Erythroblast (primary cell): ENCODE data around the gene ANKRD18B.
A peak's percentile ranks its signal among the peaks of the same experiment; 100 is the strongest.
"Not testable (repeated sequence)": the region's sequence is repeated elsewhere in the genome, so short reads cannot be mapped to it uniquely, and the experiment has no call there.

Experiments used
- DNase-seq, 2 experiments: peaks; one replicate each; lab custom pipeline; 2025; lab: John Stamatoyannopoulos, UW
- GATA1 ChIP-seq: IDR thresholded peaks from 2 replicates; pipeline ENCODE4 v1.6.1; 2011; ENCODE audit warnings: low read depth, mild to moderate bottlenecking, control low read depth, low read length, moderate library complexity
- POLR2A ChIP-seq: IDR thresholded peaks from 2 replicates; pipeline ENCODE4 v1.6.1; 2011; ENCODE audit warnings: mild to moderate bottlenecking, low read length

The ANKRD18B gene

GRCh38 chr9:33596974-33597373 lies 72.9 kb downstream of the ANKRD18B start:
- DNase-seq = not testable (repeated sequence)

GRCh38 chr9:33597386-33597785 lies 73.3 kb downstream of the ANKRD18B start:
- peak; percentile 11 to 34 for DNase-seq

DNA sequence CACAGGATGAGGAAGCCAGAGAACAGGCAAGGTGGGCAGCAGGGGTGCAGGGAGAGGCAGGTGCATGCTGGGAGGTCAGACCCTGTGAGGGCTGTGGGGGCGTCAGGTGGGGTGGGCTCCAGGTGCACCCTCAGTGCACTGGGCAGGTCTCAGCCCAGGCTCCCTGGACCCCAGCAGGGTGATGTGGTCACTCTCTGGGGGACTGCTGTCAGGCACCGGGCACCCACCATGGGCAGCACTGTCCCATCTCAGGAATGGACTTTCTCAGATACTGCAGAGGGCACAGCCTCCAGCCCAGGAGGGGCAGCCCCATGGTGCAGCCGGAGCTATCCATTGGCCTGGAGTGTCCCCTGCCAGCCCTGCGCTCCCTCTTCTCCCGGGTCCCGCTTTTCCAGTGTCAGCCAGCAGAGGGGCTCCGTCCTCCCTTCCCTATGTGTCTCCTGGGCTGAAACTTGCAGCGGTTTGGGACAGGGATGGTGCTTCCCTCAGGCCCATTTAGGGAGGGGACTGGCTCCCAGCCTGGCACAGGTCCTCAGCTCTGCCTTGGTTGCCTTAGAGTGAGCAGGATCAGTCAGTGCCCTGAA lies 74.8 kb downstream of the ANKRD18B start:
- not testable (repeated sequence) for DNase-seq

DNA sequence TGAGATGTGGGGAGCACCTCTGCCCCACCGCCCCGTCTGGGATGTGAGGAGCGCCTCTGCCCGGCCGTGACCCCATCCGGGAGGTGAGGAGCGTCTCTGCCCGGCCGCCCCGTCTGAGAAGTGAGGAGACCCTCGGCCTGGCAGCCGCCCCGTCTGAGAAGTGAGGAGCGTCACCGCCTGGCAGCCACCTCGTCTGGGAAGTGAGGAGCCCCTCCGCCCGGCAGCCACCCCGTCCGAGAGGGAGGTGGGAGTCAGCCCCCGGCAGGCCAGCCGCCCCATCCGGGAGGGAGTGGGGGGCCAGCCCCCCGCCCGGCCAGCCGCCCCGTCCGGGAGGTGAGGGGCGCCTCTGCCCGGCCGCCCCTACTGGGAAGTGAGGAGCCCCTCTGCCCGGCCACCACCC lies 76.9 kb downstream of the ANKRD18B start:
- not testable (repeated sequence) for DNase-seq

DNA sequence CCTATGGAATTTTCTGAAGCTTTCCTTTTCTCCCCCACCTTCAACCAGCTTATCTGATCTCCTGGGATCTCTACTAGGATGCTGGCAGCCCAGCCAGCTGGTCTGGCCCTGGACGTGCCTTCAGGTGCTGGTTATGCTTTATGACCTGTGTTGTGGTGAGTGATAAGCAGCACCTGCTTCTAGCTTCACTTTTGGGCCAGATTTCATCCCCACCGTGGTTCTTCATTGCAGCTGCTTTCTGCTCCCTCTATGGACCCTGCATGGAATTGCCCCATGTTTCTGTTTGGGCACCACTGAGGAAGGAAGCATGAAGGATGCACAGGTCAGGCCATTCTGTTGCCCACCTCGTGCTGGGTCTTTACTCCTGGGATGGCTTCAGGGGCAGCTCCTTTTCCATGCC lies 80.2 kb downstream of the ANKRD18B start:
- DNase-seq = peak; percentile 21 to 39

DNA sequence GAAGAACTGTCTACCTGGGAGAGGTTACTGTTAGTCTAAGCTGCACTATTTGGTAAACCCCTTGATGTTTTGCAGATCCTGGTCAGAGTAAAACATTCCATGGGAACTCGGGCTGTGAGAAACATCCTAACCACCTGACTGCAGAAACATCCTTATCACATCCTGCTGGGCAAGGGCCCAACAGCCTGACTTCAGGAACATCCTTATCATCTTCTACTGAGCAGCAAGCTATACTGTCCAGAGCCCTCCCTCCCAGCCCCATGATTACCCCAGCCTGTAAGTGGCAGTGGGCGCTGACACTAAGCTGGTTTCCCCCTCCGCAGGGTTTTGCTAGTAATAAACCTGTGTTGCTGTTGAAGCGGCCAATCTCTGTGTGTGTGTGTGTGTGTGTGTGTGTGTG lies 80.9 kb downstream of the ANKRD18B start:
- DNase-seq = peak in 1 of 2 experiments; percentile 36

DNA sequence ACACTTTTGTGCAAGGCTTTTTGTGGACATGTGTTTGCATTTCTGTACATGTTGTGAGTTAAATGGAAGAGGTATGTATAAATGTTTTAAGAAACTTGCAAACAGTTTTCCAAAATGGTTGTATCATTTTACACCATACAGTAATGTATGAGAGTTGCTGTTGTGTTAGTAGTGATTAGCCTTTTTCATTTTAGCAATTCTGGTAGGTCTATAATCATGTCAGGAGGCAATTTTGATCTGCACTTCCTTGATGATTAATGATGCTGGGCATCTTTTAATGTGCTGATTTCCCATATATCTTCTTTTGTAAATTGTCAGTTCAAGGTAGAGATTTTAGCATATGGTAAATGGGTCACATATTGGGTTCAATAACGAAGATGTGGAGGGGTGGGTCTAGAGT lies 87.3 kb downstream of the ANKRD18B start:
- no peak for DNase-seq
- TF ChIP-seq POLR2A = no peak

DNA sequence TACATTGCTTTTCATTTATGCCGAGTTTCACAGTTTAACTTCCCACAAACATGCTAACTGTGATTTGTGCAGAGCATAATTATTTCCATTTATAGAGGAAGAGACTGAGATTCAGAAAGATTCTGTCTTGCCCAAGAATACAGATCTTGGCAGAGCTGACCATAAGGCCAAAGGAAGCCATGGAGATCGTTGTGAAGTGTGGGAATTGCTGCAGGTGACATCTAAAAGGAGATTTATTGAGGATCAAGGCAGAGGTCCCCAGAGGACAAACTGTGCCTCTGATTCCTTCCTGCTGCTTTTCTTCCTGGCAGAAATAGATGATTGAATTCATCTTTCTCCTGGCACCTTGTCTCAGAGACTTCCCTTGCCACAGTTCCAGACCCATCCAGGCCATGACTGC lies 88.4 kb downstream of the ANKRD18B start:
- not testable (repeated sequence) for DNase-seq

DNA sequence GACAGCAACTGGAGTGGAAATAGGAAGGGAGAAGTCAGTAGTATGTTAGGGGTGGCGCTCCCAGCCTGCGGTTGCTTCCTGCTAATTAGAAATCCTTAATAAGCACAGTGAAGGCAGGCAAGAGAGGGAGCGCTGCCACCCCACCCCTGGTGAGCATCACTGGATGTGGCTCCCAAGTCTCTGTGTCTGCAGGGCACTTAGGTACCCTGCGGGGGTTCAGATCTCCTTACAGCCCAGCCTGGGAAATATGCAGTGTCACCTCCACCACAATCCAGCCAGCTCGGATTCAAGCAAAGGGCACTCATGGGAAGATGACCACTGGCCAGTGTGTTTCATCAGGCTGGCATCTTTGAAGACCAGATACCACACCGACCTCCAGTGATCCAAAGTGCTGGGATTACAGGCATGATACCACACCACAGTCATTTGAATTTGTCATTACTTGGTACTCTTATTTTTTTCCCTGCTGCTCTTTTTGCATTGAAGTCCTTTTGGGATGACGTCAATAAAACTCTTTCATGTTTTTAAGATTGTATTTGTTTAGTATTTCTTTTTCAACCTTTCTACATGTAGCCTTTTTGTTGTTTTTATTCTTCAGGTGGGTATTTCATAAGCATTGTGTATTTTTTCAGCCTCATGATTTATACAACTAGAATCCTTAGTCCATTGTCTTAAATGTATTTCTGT lies 90.1 kb downstream of the ANKRD18B start:
- TF ChIP-seq GATA1 (no peak), POLR2A (no peak)
- no peak for DNase-seq

DNA sequence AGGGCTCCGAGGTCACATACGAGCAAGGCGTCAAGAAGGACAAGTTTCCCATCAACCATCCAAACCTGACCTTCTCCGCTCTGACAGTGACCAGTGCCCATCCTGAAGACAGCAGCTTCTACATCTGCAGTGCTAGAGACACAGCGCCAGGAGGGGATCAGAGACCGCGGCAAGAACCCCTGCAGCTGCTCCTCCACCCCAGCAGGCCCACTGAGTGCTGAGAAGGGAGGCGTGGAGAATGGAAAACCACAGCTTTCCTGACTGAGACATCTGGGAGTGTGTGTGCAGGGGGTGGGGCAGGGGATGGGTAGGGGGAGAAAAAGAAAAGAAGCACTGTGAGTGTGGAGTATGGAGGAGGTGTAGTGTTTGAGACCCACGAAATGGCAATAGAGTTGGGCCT lies 94.3 kb downstream of the ANKRD18B start:
- DNase-seq = not testable (repeated sequence)

GRCh38 chr9:33619666-33620404 lies 95.8 kb downstream of the ANKRD18B start:
- peak; percentile 40 for TF ChIP-seq POLR2A
- TF ChIP-seq GATA1 = no peak
- peak; percentile 91 to 93 for DNase-seq

GRCh38 chr9:33620738-33621439 lies 96.8 kb downstream of the ANKRD18B start:
- DNase-seq = peak in 1 of 2 experiments; percentile 24
- TF ChIP-seq POLR2A (no peak), GATA1 (no peak)
